Activated T-cell treated with anti-CD3 and anti-CD28 coated beads, Interleukin-2, amount 50 U/mL, for 4 hours (primary cell): ENCODE results near the gene AVEN. TPM values are rescaled to one million over a fixed set of nuclear protein-coding genes. Genes with fewer than 3 reads are reported as not detected.

Experiments
- ATAC-seq, 2 donors: fragments of 200-7000 bp; cut with Tn5 transposase; one replicate each; pipeline ENCODE4 v1.10.0; 2021
- DNase-seq: peaks from one replicate; pipeline ENCODE4 v3.0.0-alpha.2; 2020
- H3K27me3 Mint-ChIP-seq: one replicate; pipeline ENCODE4 v1.8.0; 2021; ENCODE audit warnings: low read depth, mixed read lengths
- H3K36me3 Mint-ChIP-seq: one replicate; pipeline ENCODE4 v1.8.0; 2022; ENCODE audit warnings: mixed read lengths; ENCODE audit not compliant: insufficient read depth
- H3K4me1 Mint-ChIP-seq: one replicate; pipeline ENCODE4 v1.8.0; 2021; ENCODE audit warnings: low read depth, mixed read lengths
- H3K4me3 Mint-ChIP-seq: one replicate; pipeline ENCODE4 v1.8.0; 2021; ENCODE audit warnings: mild to moderate bottlenecking, moderate library complexity, mixed read lengths
- H3K9me3 Mint-ChIP-seq: one replicate; pipeline ENCODE4 v1.8.0; 2021; ENCODE audit warnings: mixed read lengths
- total RNA-seq, 3 donors: library from RNA; stranded (reverse); gene quantifications; one replicate each; pipeline ENCODE4 v1.2.1, GENCODE V29; 2021

AVEN gene, protein sequence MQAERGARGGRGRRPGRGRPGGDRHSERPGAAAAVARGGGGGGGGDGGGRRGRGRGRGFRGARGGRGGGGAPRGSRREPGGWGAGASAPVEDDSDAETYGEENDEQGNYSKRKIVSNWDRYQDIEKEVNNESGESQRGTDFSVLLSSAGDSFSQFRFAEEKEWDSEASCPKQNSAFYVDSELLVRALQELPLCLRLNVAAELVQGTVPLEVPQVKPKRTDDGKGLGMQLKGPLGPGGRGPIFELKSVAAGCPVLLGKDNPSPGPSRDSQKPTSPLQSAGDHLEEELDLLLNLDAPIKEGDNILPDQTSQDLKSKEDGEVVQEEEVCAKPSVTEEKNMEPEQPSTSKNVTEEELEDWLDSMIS
- 10 to 100 TPM; 14.7 to 17.9 (median 17.2) TPM for total RNA-seq

DNA sequence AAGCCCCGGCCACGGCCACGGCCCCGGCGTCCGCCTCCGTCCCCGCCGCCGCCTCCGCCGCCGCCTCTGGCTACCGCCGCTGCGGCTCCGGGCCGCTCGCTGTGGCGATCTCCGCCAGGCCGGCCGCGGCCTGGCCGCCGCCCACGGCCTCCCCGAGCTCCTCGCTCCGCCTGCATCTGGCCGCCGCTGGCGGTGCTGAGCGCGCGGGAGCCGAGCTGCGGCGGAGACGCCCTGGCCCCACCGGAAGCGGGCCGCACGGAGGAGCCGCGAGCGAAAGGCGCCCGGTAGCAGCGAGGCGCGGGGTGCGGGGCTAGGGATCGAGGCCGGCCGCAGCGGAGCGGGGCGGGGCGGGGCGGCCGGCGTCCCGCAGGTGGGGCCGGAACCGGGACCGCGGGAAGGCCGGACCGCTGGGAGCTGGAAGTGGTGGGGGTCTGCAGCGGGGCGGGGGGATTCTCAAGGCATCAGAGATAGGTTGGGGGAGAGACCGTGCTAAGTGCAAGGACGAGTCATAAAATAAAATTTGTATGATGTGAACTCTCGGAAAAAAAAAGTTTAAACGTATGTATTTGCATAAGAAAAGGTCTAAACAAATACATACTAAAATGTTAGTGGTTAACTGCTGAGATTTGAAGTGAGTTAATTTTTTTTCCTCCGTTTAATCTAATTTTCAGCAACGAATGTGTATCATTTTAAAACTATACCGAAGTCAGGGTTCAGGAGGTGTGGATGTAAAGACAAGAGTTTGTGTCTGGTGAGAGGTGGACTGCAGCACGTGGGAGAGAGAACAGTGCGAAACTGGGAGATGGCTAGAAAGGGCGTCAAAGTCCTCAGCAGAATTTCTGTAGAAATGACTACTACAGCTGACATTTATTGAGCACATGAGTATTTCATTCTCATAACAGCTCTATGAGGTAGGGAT, at the start of gene AVEN:
AVEN (minus strand) TSS at position 334 of the 919 bp plus-strand sequence; CDS start at position 176, 158 bp downstream.
- no peaks in the 10 kb centered on the region for H3K36me3 Mint-ChIP-seq
- H3K27me3 Mint-ChIP-seq, result no peaks in the 10 kb centered on the region
- peak within 1 kb of the TSS; percentile 91 for H3K4me3 Mint-ChIP-seq
- DNase-seq (peak; percentile 48), ATAC-seq (peak; percentile 72 to 74)
- H3K9me3 Mint-ChIP-seq, result no peaks in the 10 kb centered on the region
- H3K4me1 Mint-ChIP-seq, result peaks cover 19% of the 10 kb centered on the region

- ATAC-seq (no peak), DNase-seq (no peak)
- no peaks in the 10 kb centered on the region for H3K27me3 Mint-ChIP-seq
- H3K36me3 Mint-ChIP-seq, result peaks cover 26% of the 10 kb centered on the region
- H3K4me3 Mint-ChIP-seq, result no peak overlapping the region
- H3K9me3 Mint-ChIP-seq, result no peaks in the 10 kb centered on the region
- H3K4me1 Mint-ChIP-seq, result no peaks in the 10 kb centered on the region
Observed at GRCh38 chr15:34085746-34086145, 46.7 kb upstream of the AVEN start.

DNA sequence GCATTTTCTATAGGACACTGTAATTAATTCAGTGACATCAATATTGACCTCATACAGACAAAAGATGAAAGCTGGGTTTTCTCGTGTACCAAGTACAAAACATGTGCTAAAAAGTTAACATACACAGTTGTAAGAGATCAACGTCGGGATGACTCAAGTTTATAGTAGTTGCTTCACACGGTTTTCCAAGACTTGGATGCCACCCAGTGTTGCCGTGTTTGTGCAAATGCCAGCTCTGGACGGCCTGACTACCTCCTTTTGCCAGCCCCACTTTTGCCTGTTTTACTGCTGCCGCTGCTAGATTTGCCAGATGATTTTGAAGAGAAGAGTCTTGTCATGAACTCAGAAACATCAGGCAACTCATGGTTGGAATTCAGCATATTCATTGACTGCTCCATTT, 45.1 kb upstream of the AVEN start:
- H3K9me3 Mint-ChIP-seq, result no peaks in the 10 kb centered on the region
- no peaks in the 10 kb centered on the region for H3K4me1 Mint-ChIP-seq
- H3K36me3 Mint-ChIP-seq, result peaks cover 26% of the 10 kb centered on the region
- H3K27me3 Mint-ChIP-seq, result no peaks in the 10 kb centered on the region
- ATAC-seq (no peak), DNase-seq (no peak)
- H3K4me3 Mint-ChIP-seq, result no peak overlapping the region

DNA sequence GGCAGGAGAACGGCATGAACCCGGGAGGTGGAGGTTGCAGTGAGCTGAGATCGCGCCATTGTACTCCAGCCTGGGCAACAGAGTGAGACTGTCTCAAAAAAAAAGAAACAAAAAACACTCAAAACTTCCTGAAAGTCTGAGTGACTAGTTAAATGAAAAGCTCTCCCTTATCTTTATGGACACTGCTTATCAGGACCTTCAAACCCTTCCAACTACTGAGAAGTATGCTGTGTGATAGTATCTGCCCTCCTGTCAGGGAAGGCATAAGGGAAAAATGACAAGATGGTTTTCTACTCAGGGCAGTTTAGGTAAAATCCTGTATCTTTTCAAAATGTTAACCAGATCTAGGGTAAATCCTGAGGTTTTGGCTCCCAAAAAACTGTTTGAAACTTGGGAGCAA, 40.9 kb upstream of the AVEN start:
- peaks cover 21% of the 10 kb centered on the region for H3K36me3 Mint-ChIP-seq
- DNase-seq (no peak), ATAC-seq (no peak)
- H3K4me1 Mint-ChIP-seq, result no peaks in the 10 kb centered on the region
- no peaks in the 10 kb centered on the region for H3K9me3 Mint-ChIP-seq
- H3K4me3 Mint-ChIP-seq, result no peak overlapping the region
- no peaks in the 10 kb centered on the region for H3K27me3 Mint-ChIP-seq

GRCh38 chr15:34078900-34079299, 39.9 kb upstream of the AVEN start:
- Mint-ChIP-seq H3K4me3 (no peak overlapping the region), H3K4me1 (no peaks in the 10 kb centered on the region), H3K9me3 (no peaks in the 10 kb centered on the region), H3K36me3 (peaks cover 17% of the 10 kb centered on the region), H3K27me3 (no peaks in the 10 kb centered on the region)
- DNase-seq (no peak), ATAC-seq (no peak)

DNA sequence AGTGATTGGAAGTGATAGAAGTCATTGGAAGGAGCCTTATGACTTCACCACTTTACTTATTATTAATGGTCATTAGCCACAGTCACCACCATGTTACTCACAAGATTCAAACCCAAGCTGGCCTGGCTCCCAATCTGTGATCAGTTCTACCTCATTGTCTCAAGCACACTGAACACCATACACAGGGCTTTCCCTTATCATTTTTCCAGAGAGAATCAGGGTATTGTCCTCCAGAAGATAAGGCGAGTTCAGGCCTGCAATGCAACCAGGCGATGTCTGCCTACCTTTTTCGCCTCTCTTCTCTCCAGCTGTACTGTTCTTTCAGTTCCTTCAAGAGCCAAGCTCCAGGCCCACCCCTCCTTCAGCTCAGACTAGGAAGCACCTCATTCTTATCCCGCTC, 37.8 kb upstream of the AVEN start:
- DNase-seq, result no peak
- H3K4me3 Mint-ChIP-seq, result no peak overlapping the region
- H3K9me3 Mint-ChIP-seq, result no peaks in the 10 kb centered on the region
- H3K4me1 Mint-ChIP-seq, result no peaks in the 10 kb centered on the region
- H3K36me3 Mint-ChIP-seq, result peaks cover 10% of the 10 kb centered on the region
- no peaks in the 10 kb centered on the region for H3K27me3 Mint-ChIP-seq
- no peak for ATAC-seq

- Mint-ChIP-seq H3K4me1 (no peaks in the 10 kb centered on the region), H3K27me3 (no peaks in the 10 kb centered on the region), H3K36me3 (no peaks in the 10 kb centered on the region), H3K4me3 (no peak overlapping the region), H3K9me3 (no peaks in the 10 kb centered on the region)
- no peak for DNase-seq
- ATAC-seq, result no peak
Observed at GRCh38 chr15:34070003-34070402, 31.0 kb upstream of the AVEN start.

GRCh38 chr15:34065941-34066340, 26.9 kb upstream of the AVEN start:
- no peaks in the 10 kb centered on the region for H3K27me3 Mint-ChIP-seq
- H3K36me3 Mint-ChIP-seq, result no peaks in the 10 kb centered on the region
- no peak for DNase-seq
- no peaks in the 10 kb centered on the region for H3K9me3 Mint-ChIP-seq
- H3K4me3 Mint-ChIP-seq, result no peak overlapping the region
- ATAC-seq, result no peak
- peaks cover 3% of the 10 kb centered on the region for H3K4me1 Mint-ChIP-seq

- H3K9me3 Mint-ChIP-seq, result no peaks in the 10 kb centered on the region
- ATAC-seq (no peak), DNase-seq (no peak)
- no peak overlapping the region for H3K4me3 Mint-ChIP-seq
- no peaks in the 10 kb centered on the region for H3K27me3 Mint-ChIP-seq
- no peaks in the 10 kb centered on the region for H3K36me3 Mint-ChIP-seq
- peaks cover 3% of the 10 kb centered on the region for H3K4me1 Mint-ChIP-seq
Observed at GRCh38 chr15:34065261-34065660, 26.3 kb upstream of the AVEN start.

- H3K27me3 Mint-ChIP-seq, result no peaks in the 10 kb centered on the region
- H3K36me3 Mint-ChIP-seq, result no peaks in the 10 kb centered on the region
- no peaks in the 10 kb centered on the region for H3K9me3 Mint-ChIP-seq
- ATAC-seq (no peak), DNase-seq (no peak)
- H3K4me3 Mint-ChIP-seq, result no peak overlapping the region
- peaks cover 3% of the 10 kb centered on the region for H3K4me1 Mint-ChIP-seq
Observed at GRCh38 chr15:34064438-34064837, 25.4 kb upstream of the AVEN start.

DNA sequence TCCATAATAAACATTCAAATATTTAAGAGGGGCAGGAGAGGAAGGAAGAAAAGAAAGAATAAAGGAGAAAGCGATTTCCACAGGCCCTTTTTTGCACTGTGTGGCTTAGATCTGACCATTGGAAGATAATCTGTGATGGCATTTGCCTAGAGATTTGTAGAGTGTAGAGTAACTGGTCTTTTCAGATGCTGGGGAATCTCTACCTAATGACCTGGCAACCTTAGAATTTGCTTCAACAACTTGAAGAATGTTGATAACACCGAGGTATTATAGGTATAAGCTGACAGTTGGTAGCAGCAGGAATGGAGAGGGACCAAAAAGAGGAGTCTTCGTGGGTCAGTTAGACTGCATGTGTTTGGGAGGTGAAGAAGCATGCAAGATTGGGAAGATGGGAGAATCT, 20.9 kb upstream of the AVEN start:
- DNase-seq (no peak), ATAC-seq (no peak)
- Mint-ChIP-seq H3K4me1 (peaks cover 3% of the 10 kb centered on the region), H3K36me3 (no peaks in the 10 kb centered on the region), H3K9me3 (no peaks in the 10 kb centered on the region), H3K27me3 (no peaks in the 10 kb centered on the region), H3K4me3 (no peak overlapping the region)

GRCh38 chr15:34059476-34059875, 20.5 kb upstream of the AVEN start:
- no peak for DNase-seq
- H3K4me3 Mint-ChIP-seq, result no peak overlapping the region
- no peaks in the 10 kb centered on the region for H3K27me3 Mint-ChIP-seq
- no peaks in the 10 kb centered on the region for H3K9me3 Mint-ChIP-seq
- no peaks in the 10 kb centered on the region for H3K36me3 Mint-ChIP-seq
- ATAC-seq, result no peak
- H3K4me1 Mint-ChIP-seq, result peaks cover 3% of the 10 kb centered on the region

DNA sequence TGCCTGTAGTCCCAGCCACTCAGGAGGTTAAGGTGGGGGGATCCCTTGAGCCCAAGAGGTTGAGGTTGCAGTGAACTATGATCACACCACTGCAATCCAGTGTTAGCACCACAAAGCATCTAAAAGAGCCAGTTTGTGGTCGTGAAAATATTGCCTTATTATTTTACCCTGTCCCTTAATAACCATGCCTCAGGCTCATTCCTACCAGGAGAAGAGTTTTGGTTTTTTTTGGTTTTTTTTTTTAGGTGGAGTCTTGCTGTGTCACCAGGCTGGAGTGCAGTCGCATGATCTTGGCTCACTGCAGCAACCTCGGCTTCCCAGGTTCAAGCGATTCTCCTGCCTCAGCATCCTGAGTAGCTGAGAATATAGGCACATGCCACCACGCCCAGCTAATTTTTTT, 17.9 kb upstream of the AVEN start:
- H3K4me1 Mint-ChIP-seq, result peaks cover under 1% of the 10 kb centered on the region
- DNase-seq (no peak), ATAC-seq (no peak)
- H3K27me3 Mint-ChIP-seq, result no peaks in the 10 kb centered on the region
- H3K4me3 Mint-ChIP-seq, result no peak overlapping the region
- peaks cover 3% of the 10 kb centered on the region for H3K36me3 Mint-ChIP-seq
- no peaks in the 10 kb centered on the region for H3K9me3 Mint-ChIP-seq

DNA sequence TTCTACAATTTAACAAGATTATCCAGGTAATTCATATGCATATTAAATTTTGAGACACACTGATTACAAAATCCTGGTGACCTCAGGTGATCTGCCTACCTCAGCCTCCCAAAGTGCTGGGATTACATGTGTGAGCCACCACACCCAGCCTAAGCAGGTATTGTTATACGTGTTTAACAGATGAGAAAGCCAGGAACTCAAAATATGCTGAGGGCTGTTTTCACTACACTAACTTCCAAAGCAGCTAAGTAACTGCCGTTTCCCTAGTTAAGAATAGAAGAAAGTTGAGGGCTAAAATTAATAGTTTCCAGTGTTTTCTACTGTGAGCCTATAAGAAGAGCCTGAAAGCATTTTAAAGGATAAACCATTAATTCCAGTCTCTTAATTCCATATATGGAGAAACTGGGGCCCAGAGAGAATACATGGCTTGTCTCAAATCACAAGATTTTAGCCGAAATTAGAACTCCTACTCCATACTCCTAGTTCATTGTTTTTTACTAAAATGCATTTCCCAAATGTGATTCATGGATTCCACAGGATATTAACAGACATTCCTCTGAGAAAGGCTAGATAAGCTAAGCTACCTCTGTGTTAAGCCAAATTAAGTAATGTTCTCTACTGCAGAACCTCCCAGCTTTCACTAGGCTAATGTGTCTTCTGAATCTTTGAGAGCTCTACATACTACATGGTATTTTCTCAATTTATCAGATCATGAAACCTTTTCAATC, 17.0 kb upstream of the AVEN start:
- no peak for ATAC-seq
- no peaks in the 10 kb centered on the region for H3K4me1 Mint-ChIP-seq
- peaks cover 7% of the 10 kb centered on the region for H3K9me3 Mint-ChIP-seq

More for the DNA sequence above, 17.0 kb upstream of the AVEN start:
- Mint-ChIP-seq H3K36me3 (peaks cover 9% of the 10 kb centered on the region), H3K4me3 (no peak overlapping the region), H3K27me3 (no peaks in the 10 kb centered on the region)
- DNase-seq, result no peak
